ENCODE results near the gene GBP6.
A peak's percentile ranks its signal among the peaks of the same experiment; 100 is the strongest.
"Not testable (repeated sequence)": the region's sequence is repeated elsewhere in the genome, so short reads cannot be mapped to it uniquely, and the experiment has no call there.

GBP6 gene

DNA sequence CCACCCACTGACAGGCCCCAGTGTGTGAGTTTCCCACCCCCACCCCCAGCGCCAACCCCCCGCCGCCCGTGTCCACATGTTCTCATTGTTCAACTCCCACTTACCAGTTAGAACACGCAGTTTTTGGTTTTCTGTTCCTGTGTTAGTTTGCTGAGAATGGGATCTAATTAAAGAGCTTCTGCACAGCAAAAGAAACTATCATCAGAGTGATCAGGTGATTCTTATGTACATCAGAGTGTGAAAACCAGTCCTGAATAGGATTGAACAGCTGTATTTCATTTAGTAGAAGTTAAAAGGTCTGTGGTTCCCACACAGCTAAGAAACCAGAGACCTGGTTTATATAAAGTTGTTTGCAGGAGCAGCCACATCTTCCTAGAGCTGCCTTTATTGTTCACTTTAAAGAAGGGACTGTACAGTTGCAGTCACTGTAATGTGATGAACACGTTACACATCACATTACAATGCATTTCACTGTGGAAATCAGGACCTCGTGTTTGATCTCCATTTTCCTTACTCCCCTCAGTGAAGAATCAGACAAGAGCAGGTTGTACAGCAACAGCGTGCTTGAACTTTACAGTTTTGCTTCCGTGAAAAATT is 1.2 kb downstream of the GBP6 start:
- TF ChIP-seq CTCF (IDR thresholded peaks at IDR 0.05; ENCODE audit: control insufficient read depth, extremely low read depth, insufficient read depth): no peak
- no peak for DNase-seq (ENCODE audit: low read depth)
- no peak overlapping the region for H3K4me3 ChIP-seq (ENCODE audit: low read depth, low read length)

DNA sequence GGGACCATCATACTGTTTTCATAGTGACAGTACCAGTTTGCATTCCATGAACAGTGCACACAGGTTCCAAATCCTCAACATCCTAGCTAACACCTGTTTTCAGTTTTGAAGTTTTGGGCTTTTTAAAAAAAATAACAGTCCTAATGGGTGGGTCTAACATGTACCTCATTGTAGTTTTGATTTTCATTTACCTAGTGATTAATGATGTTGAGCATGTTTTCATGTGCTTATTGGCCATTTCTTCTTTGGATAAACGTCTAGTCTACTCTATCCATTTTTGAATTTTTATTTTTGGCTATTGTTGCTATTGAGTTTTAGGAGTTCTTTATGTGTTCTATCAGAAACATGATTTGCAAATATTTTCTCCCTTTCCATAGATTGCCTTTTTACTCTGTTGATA is 3.4 kb downstream of the GBP6 start:
- DNase-seq (ENCODE audit: low read depth): no peak
- no peak for TF ChIP-seq CTCF (IDR thresholded peaks at IDR 0.05; ENCODE audit: control insufficient read depth, extremely low read depth, insufficient read depth)

GRCh38 chr1:89369331-89369730 is 5.5 kb downstream of the GBP6 start:
- DNase-seq (ENCODE audit: low read depth): no peak
- no peak for TF ChIP-seq CTCF (IDR thresholded peaks at IDR 0.05; ENCODE audit: control insufficient read depth, extremely low read depth, insufficient read depth)

More for the DNA sequence above, 3.4 kb downstream of the GBP6 start:
- no peak overlapping the region for H3K4me3 ChIP-seq (ENCODE audit: low read depth, low read length)

DNA sequence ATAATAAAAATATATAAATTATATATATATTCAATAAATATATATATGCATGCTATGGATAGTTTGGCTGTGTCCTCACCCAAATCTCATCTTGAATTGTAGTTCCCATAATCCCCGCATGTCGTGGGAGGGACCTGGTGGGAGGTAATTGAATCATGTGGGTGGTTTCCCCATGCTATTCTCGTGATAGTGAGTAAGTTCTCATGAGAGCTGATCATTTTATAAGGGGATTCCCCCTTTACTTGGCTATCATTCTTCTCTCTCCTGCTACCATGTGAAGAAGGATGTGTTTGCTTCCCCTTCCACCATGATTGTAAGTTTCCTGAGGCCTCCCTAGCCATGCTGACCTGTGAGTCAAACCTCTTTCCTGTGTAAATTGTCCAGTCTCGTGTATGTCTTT is 10.0 kb downstream of the GBP6 start:
- DNase-seq (ENCODE audit: low read depth); H3K4me3 ChIP-seq (ENCODE audit: low read depth, low read length): not testable (repeated sequence)

More at GRCh38 chr1:89369331-89369730, 5.5 kb downstream of the GBP6 start:
- no peak overlapping the region for H3K4me3 ChIP-seq (ENCODE audit: low read depth, low read length)

GRCh38 chr1:89378001-89378400 is 14.1 kb downstream of the GBP6 start:
- no peak for TF ChIP-seq CTCF (IDR thresholded peaks at IDR 0.05; ENCODE audit: control insufficient read depth, extremely low read depth, insufficient read depth)
- H3K4me3 ChIP-seq (ENCODE audit: low read depth, low read length): no peak overlapping the region
- DNase-seq (ENCODE audit: low read depth): no peak

DNA sequence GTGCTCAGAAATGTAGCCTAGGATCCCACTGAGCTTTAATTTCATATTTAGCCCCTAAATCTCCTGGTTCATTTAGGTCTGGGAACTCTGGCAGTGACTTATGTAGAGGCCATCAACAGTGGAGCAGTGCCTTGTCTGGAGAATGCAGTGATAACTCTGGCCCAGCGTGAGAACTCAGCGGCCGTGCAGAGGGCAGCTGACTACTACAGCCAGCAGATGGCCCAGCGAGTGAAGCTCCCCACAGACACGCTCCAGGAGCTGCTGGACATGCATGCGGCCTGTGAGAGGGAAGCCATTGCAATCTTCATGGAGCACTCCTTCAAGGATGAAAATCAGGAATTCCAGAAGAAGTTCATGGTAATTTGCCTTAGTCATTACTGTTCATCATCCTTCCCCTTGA is 17.8 kb downstream of the GBP6 start:
- no peak for DNase-seq (ENCODE audit: low read depth)
- no peak overlapping the region for H3K4me3 ChIP-seq (ENCODE audit: low read depth, low read length)
- TF ChIP-seq CTCF (IDR thresholded peaks at IDR 0.05; ENCODE audit: control insufficient read depth, extremely low read depth, insufficient read depth): 0 out of 2 replicates have a peak, but pooled peaks have one; percentile 20

GRCh38 chr1:89382479-89382878 is 18.6 kb downstream of the GBP6 start:
- no peak for TF ChIP-seq CTCF (IDR thresholded peaks at IDR 0.05; ENCODE audit: control insufficient read depth, extremely low read depth, insufficient read depth)
- no peak overlapping the region for H3K4me3 ChIP-seq (ENCODE audit: low read depth, low read length)
- no peak for DNase-seq (ENCODE audit: low read depth)
